Vagina (tissue), 2 donors: ENCODE results near the gene PARN.
"Not testable (repeated sequence)": the region's sequence is repeated elsewhere in the genome, so short reads cannot be mapped to it uniquely, and the experiment has no call there.

Experiments
- CTCF ChIP-seq, 3 experiments: fragments of 450-650 bp in 2 of 3; fragments of 200-600 bp in 1 of 3; sonication (generic) in 1 of 3; IDR thresholded peaks; one replicate each; pipeline ENCODE4 v1.5.1; 2017 to 2019; ENCODE audit warnings: antibody characterized with exemption in 3 of 3, mild to moderate bottlenecking in 2 of 3, moderate library complexity in 2 of 3
- POLR2A ChIP-seq, 2 donors: fragments of 450-650 bp; IDR thresholded peaks; one replicate each; pipeline ENCODE4 v1.6.1; 2017; ENCODE audit warnings: antibody characterized with exemption in 2 of 2, mild to moderate bottlenecking in 2 of 2, moderate library complexity in 2 of 2

DNA sequence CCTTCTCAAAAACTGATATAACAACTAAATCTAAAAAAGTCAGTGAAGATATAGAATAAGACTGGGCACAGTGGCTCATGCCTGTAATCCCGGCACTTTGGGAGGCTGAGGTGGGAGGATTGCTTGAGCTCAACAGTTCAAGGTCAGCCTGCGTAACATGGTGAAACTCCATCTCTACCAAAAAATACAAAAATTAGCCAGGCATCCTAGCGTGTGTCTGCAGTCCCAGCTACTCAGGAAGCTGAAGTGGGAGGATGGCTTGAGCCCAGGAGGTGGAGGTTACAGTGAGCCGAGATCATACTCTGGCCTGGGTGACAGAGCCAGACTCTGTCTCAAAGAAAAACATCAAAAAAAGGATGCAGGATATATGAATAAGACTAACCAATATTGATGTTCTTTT lies 85.2 kb downstream of the PARN start:
- TF ChIP-seq CTCF, POLR2A (IDR thresholded peaks at IDR 0.05): not testable (repeated sequence)
